Upper lobe of left lung (tissue), 6 donors: ENCODE results near the gene FGD2. TPM values are rescaled to one million over a fixed set of nuclear protein-coding genes. Genes with fewer than 3 reads are reported as not detected.
A peak's percentile ranks its signal among the peaks of the same experiment; 100 is the strongest.

ENCODE experiments used
- ATAC-seq, 2 donors: fragments of 200-7000 bp; cut with Tn5 transposase; one replicate each; pipeline ENCODE4 v1.9.1; 2022; ENCODE audit warnings: mild to moderate bottlenecking in 2 of 2, moderate library complexity in 2 of 2; ENCODE audit not compliant: low FRiP score in 2 of 2
- DNase-seq, 2 donors: peaks; one replicate each; pipeline ENCODE4 v3.0.0-alpha.2; 2019 to 2020
- H3K27ac ChIP-seq, 4 donors: fragments of 200-600 bp; sonication (generic); one replicate each; pipeline ENCODE4 v1.5.1; 2016 to 2019
- H3K27me3 ChIP-seq, 4 donors: fragments of 200-600 bp; sonication (generic); one replicate each; pipeline ENCODE4 v1.5.1; 2017 to 2019
- H3K36me3 ChIP-seq, 4 donors: fragments of 200-600 bp; sonication (generic); one replicate each; pipeline ENCODE4 v1.5.1; 2016 to 2019
- H3K4me1 ChIP-seq, 4 donors: fragments of 200-600 bp; sonication (generic); one replicate each; pipeline ENCODE4 v1.5.1; 2018 to 2019
- H3K4me3 ChIP-seq, 4 donors: fragments of 200-600 bp; sonication (generic); one replicate each; pipeline ENCODE4 v1.5.1; 2017 to 2019; ENCODE audit warnings: mild to moderate bottlenecking in 2 of 4, moderate library complexity in 1 of 4
- H3K9me3 ChIP-seq, 4 donors: fragments of 200-600 bp; sonication (generic); one replicate each; pipeline ENCODE4 v1.5.1; 2018 to 2019
- CTCF ChIP-seq, 6 experiments: fragments of 450-650 bp in 4 of 6; fragments of 200-600 bp in 2 of 6; sonication (generic) in 2 of 6; IDR thresholded peaks; one replicate each; pipeline ENCODE4 v1.5.1; 2016 to 2019; ENCODE audit warnings: antibody characterized with exemption in 6 of 6
- EP300 ChIP-seq, 4 donors: sonication (generic); formaldehyde crosslinking; IDR thresholded peaks; one replicate each; pipeline ENCODE4 v1.5.1; 2017; ENCODE audit warnings: antibody characterized with exemption in 4 of 4, control low read depth in 2 of 4
- POLR2A ChIP-seq, 4 donors: fragments of 450-650 bp; IDR thresholded peaks; one replicate each; pipeline ENCODE4 v1.5.1; 2016 to 2017; ENCODE audit warnings: antibody characterized with exemption in 4 of 4, mild to moderate bottlenecking in 2 of 4
- POLR2AphosphoS5 ChIP-seq, 2 donors: sonication (generic); formaldehyde crosslinking; IDR thresholded peaks; one replicate each; pipeline ENCODE4 v1.5.1; 2017; ENCODE audit warnings: antibody characterized with exemption in 2 of 2
- WGBS, 2 donors: methylation state at CpG; one replicate each; pipeline ENCODE4 v1.1.5; 2017 to 2018; 5-methylcytosine and 5-hydroxymethylcytosine counted together
- total RNA-seq, 6 donors: library from RNA; depleted of rRNA in 4 of 6; stranded (reverse); fragments of >200 nt in 4 of 6; gene quantifications; one replicate each; pipeline versions ENCODE4 v1.1.0 to v1.2.1, GENCODE V29; 2016 to 2021
- donor health status: DM: no; HTN: no; CAD: no; lungs with moderate emphysema.
- donor health status: DM: no; HTN: yes; CAD: no; lungs with severe emphysema.

FGD2 gene
- total RNA-seq, 6 donors from 2014 or later: 50.8 to 204 (median 92.3) TPM

- H3K4me1 ChIP-seq: peaks cover 3 to 17% (median 10%) of the 10 kb centered on the region in 4 donors
- ATAC-seq (no peak), DNase-seq (no peak)
- H3K27ac ChIP-seq: no peak overlapping the region
- H3K9me3 ChIP-seq: no peaks in the 10 kb centered on the region
- TF ChIP-seq POLR2A (IDR thresholded peaks at IDR 0.05) (no peak), EP300 (IDR thresholded peaks at IDR 0.05) (no peak), POLR2AphosphoS5 (IDR thresholded peaks at IDR 0.05) (no peak), CTCF (IDR thresholded peaks at IDR 0.05) (no peak)
- H3K36me3 ChIP-seq: peaks cover 0 to 5% (median 0%) of the 10 kb centered on the region in 4 donors
- no peak overlapping the region for H3K4me3 ChIP-seq
- no peaks in the 10 kb centered on the region for H3K27me3 ChIP-seq
- 85 to 92% methylated on average over 5 of the region's 5 CpGs for WGBS, 2 donors
Observed at GRCh38 chr6:37020812-37021211, 15.4 kb downstream of the FGD2 start.

GRCh38 chr6:37021356-37022129 is 16.1 kb downstream of the FGD2 start:
- Histone ChIP-seq H3K27me3 (no peaks in the 10 kb centered on the region), H3K36me3 (peaks cover 0 to 5% (median 0%) of the 10 kb centered on the region in 4 donors), H3K4me1 (peaks cover 3 to 17% (median 10%) of the 10 kb centered on the region in 4 donors), H3K4me3 (no peak overlapping the region), H3K27ac (no peak overlapping the region), H3K9me3 (no peaks in the 10 kb centered on the region)
- WGBS, 2 donors: 72 to 77% methylated on average over 11 to 14 of the region's 14 CpGs
- DNase-seq (no peak), ATAC-seq (no peak)
- TF ChIP-seq CTCF (IDR thresholded peaks at IDR 0.05) (peak in 1 of 6 experiments; percentile 12), POLR2AphosphoS5 (IDR thresholded peaks at IDR 0.05) (no peak), EP300 (IDR thresholded peaks at IDR 0.05) (no peak)

DNA sequence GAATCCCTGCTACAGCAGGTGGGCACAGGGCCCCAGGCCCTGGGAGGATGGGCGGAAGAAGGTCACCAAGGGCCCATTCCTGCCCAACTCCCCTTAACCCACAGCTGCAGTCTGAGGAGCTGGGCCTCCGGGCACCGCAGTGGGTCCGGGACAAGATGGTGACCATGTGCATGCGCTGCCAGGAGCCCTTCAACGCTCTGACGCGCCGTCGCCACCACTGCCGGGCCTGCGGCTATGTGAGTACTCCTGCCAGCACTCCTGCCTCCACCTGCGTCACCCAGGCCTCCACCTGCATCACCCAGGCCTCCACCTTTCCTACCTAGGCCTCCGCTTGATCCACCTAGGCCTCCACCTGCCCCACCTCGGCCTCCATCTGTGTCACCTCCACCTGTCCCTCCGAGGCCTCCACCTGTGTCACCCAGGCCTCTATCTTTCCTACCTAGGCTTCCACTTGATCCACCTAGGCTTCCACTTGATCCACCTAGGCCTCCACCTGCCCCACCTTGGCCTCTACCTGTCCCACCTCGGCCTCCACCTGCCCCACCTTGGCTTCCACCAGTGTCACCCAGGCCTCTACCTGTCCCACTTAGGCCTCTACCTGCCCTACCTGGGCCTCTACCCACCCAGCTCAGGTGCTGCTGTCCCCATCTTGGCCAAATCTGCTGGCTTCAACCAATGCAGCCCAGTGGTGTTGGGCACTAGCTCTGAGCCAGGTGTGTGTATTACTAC is 16.8 kb downstream of the FGD2 start:
- peaks cover 0 to 5% (median 0%) of the 10 kb centered on the region in 4 donors for H3K36me3 ChIP-seq
- peaks cover 3 to 17% (median 10%) of the 10 kb centered on the region in 4 donors for H3K4me1 ChIP-seq
- ATAC-seq (no peak), DNase-seq (peak in 1 of 2 donors; percentile 82)
- no peak overlapping the region for H3K27ac ChIP-seq
- H3K4me3 ChIP-seq: no peak overlapping the region
- no peaks in the 10 kb centered on the region for H3K9me3 ChIP-seq
- TF ChIP-seq EP300 (IDR thresholded peaks at IDR 0.05): no peak
- TF ChIP-seq CTCF (IDR thresholded peaks at IDR 0.05): no peak
- TF ChIP-seq POLR2A (IDR thresholded peaks at IDR 0.05): no peak
- TF ChIP-seq POLR2AphosphoS5 (IDR thresholded peaks at IDR 0.05): no peak
- WGBS, 2 donors: 94 to 95% methylated on average over 11 to 15 of the region's 17 CpGs
- no peaks in the 10 kb centered on the region for H3K27me3 ChIP-seq

- DNase-seq (peak in 1 of 2 donors; percentile 53), ATAC-seq (no peak)
- no peak for TF ChIP-seq CTCF (IDR thresholded peaks at IDR 0.05)
- no peak for TF ChIP-seq POLR2AphosphoS5 (IDR thresholded peaks at IDR 0.05)
- TF ChIP-seq EP300 (IDR thresholded peaks at IDR 0.05): no peak
- no peak for TF ChIP-seq POLR2A (IDR thresholded peaks at IDR 0.05)
Observed at GRCh38 chr6:37024656-37025337, 19.3 kb downstream of the FGD2 start.

More at GRCh38 chr6:37024656-37025337, 19.3 kb downstream of the FGD2 start:
- Histone ChIP-seq H3K4me1 (peaks cover 0 to 4% (median 3%) of the 10 kb centered on the region in 4 donors), H3K27me3 (no peaks in the 10 kb centered on the region), H3K9me3 (no peaks in the 10 kb centered on the region), H3K36me3 (peaks cover 0 to 5% (median 2%) of the 10 kb centered on the region in 4 donors), H3K27ac (no peak overlapping the region), H3K4me3 (no peak overlapping the region)
- 72 to 79% methylated on average over 15 of the region's 15 CpGs for WGBS, 2 donors
